Measurements from ENCODE around the gene TMA16.
"Not testable (repeated sequence)": the region's sequence is repeated elsewhere in the genome, so short reads cannot be mapped to it uniquely, and the experiment has no call there.

- TF ChIP-seq, protein P1, sequence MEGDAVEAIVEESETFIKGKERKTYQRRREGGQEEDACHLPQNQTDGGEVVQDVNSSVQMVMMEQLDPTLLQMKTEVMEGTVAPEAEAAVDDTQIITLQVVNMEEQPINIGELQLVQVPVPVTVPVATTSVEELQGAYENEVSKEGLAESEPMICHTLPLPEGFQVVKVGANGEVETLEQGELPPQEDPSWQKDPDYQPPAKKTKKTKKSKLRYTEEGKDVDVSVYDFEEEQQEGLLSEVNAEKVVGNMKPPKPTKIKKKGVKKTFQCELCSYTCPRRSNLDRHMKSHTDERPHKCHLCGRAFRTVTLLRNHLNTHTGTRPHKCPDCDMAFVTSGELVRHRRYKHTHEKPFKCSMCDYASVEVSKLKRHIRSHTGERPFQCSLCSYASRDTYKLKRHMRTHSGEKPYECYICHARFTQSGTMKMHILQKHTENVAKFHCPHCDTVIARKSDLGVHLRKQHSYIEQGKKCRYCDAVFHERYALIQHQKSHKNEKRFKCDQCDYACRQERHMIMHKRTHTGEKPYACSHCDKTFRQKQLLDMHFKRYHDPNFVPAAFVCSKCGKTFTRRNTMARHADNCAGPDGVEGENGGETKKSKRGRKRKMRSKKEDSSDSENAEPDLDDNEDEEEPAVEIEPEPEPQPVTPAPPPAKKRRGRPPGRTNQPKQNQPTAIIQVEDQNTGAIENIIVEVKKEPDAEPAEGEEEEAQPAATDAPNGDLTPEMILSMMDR (IDR thresholded peaks at IDR 0.05) = not testable (repeated sequence)
- not testable (repeated sequence) for TF ChIP-seq POLR2A (IDR thresholded peaks at IDR 0.05)
These were observed 44.3 kb downstream of the TMA16 start for GRCh38 chr4:163538820-163539219.

Measured in upper lobe of left lung (tissue), 4 donors.